ENCODE results near the gene EHF. TPM values are rescaled to one million over a fixed set of nuclear protein-coding genes. Genes with fewer than 3 reads are reported as not detected.

The EHF gene
- total and polyA plus RNA-seq, 2 of the 13 experiments (the other 11 are each of a cell fraction or from before 2014, with no cell fraction given): 0.04 to 0.46 TPM

DNA sequence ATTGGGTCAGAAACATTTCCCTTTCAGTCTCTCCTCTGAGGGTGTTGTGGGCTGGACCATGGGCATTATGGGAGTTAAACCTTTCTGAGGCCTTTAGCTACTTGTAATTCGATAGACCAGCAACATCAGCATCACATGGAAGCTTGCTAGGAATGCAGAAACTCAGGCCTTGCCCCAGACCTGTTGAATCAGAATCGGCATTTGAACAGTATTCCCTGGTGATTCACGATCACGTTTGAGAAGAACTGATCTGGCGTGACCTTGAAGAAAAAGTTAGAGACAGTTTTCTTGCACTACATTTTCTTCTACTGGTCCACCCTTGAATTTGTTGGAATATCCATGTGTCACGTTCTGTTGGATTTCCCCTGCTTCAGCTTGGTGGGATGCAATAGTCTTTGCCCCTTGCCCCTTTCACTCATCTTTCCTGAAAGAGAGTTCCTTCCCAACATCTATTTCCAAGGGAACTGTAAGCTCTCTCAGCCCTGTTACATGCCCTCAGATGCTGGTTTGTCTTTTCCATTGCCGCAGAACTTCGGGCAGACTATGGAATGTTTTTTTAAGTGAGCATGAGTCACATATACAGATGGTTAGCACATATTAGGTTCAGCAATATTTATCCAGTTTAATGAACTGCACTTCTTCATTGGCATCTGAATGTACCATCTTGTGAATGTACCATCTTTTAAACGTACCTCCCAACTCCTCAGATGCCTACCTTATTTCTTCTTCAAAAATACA is 23.9 kb downstream of the EHF start (continued):
- TF ChIP-seq, protein P1, sequence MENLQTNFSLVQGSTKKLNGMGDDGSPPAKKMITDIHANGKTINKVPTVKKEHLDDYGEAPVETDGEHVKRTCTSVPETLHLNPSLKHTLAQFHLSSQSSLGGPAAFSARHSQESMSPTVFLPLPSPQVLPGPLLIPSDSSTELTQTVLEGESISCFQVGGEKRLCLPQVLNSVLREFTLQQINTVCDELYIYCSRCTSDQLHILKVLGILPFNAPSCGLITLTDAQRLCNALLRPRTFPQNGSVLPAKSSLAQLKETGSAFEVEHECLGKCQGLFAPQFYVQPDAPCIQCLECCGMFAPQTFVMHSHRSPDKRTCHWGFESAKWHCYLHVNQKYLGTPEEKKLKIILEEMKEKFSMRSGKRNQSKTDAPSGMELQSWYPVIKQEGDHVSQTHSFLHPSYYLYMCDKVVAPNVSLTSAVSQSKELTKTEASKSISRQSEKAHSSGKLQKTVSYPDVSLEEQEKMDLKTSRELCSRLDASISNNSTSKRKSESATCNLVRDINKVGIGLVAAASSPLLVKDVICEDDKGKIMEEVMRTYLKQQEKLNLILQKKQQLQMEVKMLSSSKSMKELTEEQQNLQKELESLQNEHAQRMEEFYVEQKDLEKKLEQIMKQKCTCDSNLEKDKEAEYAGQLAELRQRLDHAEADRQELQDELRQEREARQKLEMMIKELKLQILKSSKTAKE (CRISPR knock-in tag; IDR thresholded peaks at IDR 0.05; ENCODE audit: borderline replicate concordance): no peak
- TF ChIP-seq, protein P2, sequence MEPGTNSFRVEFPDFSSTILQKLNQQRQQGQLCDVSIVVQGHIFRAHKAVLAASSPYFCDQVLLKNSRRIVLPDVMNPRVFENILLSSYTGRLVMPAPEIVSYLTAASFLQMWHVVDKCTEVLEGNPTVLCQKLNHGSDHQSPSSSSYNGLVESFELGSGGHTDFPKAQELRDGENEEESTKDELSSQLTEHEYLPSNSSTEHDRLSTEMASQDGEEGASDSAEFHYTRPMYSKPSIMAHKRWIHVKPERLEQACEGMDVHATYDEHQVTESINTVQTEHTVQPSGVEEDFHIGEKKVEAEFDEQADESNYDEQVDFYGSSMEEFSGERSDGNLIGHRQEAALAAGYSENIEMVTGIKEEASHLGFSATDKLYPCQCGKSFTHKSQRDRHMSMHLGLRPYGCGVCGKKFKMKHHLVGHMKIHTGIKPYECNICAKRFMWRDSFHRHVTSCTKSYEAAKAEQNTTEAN (CRISPR knock-in tag; conservative IDR thresholded peaks at IDR 0.05): no peak
- TF ChIP-seq RBM22 (optimal IDR thresholded peaks at IDR 0.05; ENCODE audit: low read length): no peak
- no peak for TF ChIP-seq BHLHE40 (IDR thresholded peaks at IDR 0.05; ENCODE audit: low read length)
- no peak for TF ChIP-seq TOPORS (CRISPR knock-in tag; IDR thresholded peaks at IDR 0.05)
- TF ChIP-seq, protein P3, sequence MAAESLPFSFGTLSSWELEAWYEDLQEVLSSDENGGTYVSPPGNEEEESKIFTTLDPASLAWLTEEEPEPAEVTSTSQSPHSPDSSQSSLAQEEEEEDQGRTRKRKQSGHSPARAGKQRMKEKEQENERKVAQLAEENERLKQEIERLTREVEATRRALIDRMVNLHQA (CRISPR knock-in tag; IDR thresholded peaks at IDR 0.05): no peak
- TF ChIP-seq PAWR (CRISPR knock-in tag; IDR thresholded peaks at IDR 0.05; ENCODE audit: borderline replicate concordance): no peak

- intact Hi-C loops (cut with micrococcal nuclease; ENCODE audit: unreplicated experiment) (no loop called here), in situ Hi-C loops (cut with HindIII; ENCODE audit: extremely low pct_ligation_motif_present, low pct_unique_long_range_greater_than_20kb) (no loop called here)
- POLR2A ChIA-PET: interaction anchor here (8.8 kb wide), 1 partner anchor 8 kb away, joined by 145 read pairs; no protein-coding TSS in a partner anchor
- FAIRE-seq (no peak), ATAC-seq (no peak), DNase-seq (ENCODE audit: low spot score) (no peak)
- H3K4me2 ChIP-seq (ENCODE audit: low read depth, low read length): no peak overlapping the region
- H3K9me3 ChIP-seq (ENCODE audit: low read length): no peaks in the 10 kb centered on the region
- no peaks in the 10 kb centered on the region for H4K20me1 ChIP-seq (ENCODE audit: insufficient read depth, low read length)
- H3K9ac ChIP-seq (ENCODE audit: insufficient read depth, low read depth, low read length): no peak overlapping the region
- H3K4me3 ChIP-seq (replicated peaks in 1 of 3; ENCODE audit: insufficient read depth in 1 of 3, low read depth in 2 of 3, low read length in 3 of 3): no peak overlapping the region
- CTCF ChIA-PET (ENCODE audit: low intra/inter-chr PET ratio, low total read pairs): no interaction called here
- WGBS (ENCODE audit: low lambda C conversion rate): 97% methylated on average over 8 of the region's 8 CpGs
- H3K27ac ChIP-seq (ENCODE audit: extremely low read length, insufficient read depth, low read length): no peak overlapping the region
- no peaks in the 10 kb centered on the region for H3K27me3 ChIP-seq (ENCODE audit: control insufficient read depth in 1 of 2, insufficient read depth in 2 of 2, low read length in 2 of 2)
- no peak overlapping the region for H2AFZ ChIP-seq (ENCODE audit: low read length)
- BruUV-seq (replicated peaks): no TSS peak
- H3K4me1 ChIP-seq (ENCODE audit: insufficient read depth, low read length): peaks cover 50% of the 10 kb centered on the region
- H3K36me3 ChIP-seq (replicated peaks in 1 of 2; ENCODE audit: control insufficient read depth in 1 of 2, insufficient read depth in 2 of 2, low read length in 2 of 2): no peaks in the 10 kb centered on the region
- no peaks in the 10 kb centered on the region for H3K79me2 ChIP-seq (ENCODE audit: insufficient read depth, low read length)
- no peak for TF ChIP-seq ZNF678 (CRISPR knock-in tag; IDR thresholded peaks at IDR 0.05)
- TF ChIP-seq KMT2A (CRISPR knock-in tag; IDR thresholded peaks at IDR 0.05): no peak
- no peak for TF ChIP-seq ZNF484 (CRISPR knock-in tag; IDR thresholded peaks at IDR 0.05; ENCODE audit: borderline replicate concordance, low read depth)
Measured at GRCh38 chr11:34646431-34646830, 25.5 kb downstream of the EHF start.

Data from HepG2 (cell line).